NCI-H2171 (cell line): Measurements from ENCODE around the gene FBLN5.
"Not testable (repeated sequence)": the region's sequence is repeated elsewhere in the genome, so short reads cannot be mapped to it uniquely, and the experiment has no call there.

Source experiments
- DNase-seq: peaks from one replicate; lab custom pipeline; 2025; lab: John Stamatoyannopoulos, UW

FBLN5 gene

DNA sequence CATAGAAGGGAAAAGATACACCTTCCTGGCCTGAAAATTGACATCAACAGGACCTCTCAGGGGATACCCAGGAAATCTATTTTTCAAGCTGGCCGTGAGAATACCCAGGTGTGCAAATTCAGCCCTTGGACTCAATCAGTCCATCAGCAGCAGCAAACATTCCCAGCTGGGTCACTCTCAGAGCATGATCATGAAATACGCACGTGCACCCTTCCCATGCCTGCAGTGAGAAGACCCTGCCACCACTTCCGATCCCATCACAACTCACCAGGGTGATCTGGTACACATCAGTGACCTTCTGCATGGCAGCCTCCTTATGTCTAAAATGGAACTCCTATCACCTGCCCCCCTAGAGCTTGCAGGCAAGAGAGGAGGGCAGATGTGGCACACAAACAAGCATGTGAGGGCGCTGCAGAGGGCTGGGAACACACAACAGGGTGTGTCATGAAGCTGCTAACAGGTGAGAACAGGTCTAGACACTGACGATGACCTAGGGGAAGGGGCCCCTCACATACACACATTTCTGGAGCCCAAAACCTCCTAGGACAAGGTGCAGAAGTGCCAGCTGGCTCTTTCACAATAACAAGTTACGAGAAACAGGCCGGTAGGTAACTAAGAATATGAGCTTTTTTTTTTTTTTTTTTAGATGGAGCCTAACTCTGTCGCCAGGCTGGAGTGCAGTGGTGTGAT lies 42.4 kb downstream of the FBLN5 start:
- DNase-seq = no peak

DNA sequence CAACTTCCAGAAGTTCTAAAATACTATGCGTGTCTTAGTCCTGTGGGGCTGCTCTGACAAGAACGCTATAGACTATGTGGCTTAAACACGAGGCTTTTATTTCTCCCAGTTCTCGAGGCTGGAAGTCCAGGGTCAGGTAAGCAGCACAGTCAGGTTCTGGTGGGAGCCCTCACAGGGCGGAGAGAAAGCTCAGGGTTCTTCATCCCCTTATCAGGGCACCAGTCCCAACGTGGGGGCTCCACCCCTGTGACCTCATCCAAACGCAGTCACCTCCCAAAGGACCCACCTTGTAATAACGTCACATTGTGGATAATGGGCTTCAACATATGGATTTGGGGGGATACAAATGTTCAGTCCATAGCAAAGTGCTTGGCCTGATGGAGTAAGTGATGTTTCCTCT lies 43.0 kb downstream of the FBLN5 start:
- DNase-seq = no peak

DNA sequence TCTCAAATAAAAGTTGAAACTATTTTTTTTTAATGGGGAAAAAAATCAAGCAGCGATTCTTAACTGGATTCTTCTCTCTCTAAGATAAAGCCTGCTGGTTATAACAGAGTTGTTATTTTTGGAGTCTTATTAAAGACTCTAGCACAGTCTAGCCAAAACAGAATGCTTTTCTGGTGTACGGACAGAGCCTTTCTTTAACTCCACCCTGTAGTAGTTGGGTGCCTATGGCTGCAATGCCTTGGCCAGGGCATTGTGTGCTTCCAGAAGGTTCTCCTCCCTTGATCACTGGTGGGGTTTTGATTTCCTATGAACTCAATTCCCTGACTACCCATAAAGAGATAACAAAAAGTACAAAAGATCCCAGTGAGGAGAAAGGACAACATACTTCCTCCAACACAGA lies 44.4 kb downstream of the FBLN5 start:
- no peak for DNase-seq

DNA sequence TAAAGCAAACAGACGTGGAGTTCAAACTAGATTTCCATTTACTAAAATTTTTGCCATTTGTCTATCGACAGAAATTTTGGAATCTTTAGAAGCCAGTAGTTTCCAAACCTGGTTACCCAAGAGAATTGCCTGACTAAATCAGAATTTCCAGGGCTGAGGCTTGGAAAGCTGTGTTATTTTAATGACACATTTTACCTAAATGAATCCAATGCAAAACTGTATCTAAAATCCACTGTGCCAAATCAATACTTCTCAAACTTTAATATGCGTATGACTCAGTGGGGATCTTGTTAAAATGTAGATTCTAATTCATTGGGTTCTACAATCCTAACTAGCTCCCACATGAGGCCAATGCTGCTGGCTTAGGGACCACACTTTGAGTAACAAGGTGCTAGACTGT lies 45.2 kb downstream of the FBLN5 start:
- no peak for DNase-seq

DNA sequence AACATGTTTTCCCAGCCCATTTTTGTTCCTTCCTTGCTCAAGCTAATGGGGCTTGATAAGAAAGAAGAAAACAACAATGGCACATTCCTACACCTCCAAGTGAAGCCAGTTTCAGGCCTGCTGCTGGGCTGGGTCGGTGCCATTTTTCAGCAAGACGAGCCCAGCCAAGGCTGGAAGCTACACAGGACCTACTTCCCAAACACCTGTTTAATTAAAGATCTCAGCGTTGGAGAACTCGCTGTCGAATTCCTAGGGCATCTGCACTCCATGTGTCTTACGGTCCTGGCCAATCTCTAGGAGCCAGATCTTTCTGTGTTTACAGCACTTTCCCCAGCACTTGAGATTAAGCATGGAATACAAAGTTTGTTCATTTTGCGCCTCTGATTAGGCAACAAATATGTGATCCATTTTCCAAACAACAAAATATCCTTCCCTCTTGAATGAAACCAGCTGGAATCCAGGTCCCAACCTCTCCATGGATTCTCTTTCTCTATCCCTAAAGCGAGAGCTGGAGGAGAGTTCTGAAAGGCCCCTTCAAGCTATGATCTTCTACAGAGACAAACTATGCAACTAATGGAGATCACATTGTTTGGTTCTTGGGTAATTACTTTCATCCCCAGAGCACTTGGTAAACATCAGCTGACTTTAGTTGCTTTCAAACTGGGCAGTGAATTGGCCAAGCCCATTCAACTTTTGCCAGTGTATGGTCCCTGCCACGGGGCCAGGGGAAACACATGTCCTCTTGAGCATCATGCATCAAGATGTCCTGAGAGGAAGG lies 45.9 kb downstream of the FBLN5 start:
- DNase-seq = no peak

DNA sequence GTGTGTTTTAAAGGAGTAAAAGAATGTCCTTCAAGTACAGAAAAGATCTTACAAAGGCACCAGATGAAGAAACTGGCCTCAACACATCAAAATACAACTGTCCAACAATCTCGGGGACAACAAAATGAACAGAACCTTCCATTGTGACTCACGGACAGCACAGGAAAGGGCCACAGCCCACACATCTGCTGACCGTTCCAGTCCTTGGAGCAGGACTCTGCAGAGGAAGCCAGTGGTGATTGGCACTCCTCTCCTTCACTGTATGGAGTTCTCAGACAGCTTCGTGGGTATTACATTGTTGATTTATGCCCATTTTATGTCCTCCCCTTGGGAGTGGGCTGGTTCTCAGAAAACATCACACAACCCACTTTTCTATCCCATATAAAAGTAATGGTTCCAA lies 47.7 kb downstream of the FBLN5 start:
- DNase-seq = no peak

DNA sequence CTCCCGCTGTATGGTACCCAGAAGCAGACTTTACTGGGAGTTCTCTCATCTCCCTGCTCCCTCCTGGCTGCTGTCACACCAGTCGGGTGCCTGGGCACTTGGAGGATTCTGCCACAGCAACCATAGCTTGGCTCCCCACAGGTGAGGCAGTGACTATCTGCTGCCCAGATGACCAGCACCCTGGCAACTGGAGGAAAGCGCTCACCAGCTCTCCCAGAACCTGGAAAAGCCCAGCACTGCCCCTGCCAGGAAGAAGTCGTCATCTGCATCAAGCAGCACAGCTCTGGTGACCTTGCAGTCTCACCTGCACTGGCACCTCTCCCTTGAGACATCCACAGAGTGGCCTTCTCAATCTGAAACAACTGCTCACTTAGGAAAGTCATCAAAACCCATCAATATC lies 48.3 kb downstream of the FBLN5 start:
- no peak for DNase-seq

DNA sequence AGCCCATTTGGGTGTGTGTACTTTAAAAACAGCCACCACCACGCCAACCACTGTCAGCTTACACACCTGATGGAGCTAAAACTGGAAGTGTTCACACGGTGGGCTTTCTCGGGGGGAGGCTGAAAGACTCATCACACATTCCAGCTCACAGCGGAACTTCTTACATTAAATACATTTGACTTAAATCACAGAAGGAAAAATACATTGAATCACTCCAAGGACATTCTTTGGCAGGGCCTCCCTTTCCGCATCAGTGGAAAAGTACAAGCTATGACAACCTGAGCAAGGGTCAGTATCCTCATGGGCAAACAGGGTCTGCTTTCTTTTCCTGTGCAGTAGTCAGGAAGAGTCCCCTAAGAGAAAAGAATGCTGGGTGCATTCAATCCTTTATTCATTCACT lies 49.1 kb downstream of the FBLN5 start:
- DNase-seq = no peak

DNA sequence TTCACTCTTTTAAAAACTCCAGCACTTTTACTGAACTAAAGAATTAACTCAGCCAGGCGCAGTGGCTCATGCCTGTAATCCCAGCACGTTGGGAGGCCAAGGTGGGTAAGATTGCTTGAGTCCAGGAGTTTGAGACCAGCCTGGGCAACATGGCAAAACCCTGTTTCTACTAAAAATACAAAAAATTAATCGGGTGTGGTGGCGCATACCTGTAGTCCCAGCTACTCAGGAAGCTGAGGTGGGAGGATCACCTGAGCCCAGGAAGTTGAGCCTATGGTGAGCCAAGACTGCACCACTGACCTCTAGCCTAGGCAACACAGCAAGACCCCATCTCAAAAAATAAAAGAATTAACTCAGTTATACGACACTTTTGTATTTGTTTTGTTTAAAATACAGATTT lies 49.8 kb downstream of the FBLN5 start:
- DNase-seq = not testable (repeated sequence)

DNA sequence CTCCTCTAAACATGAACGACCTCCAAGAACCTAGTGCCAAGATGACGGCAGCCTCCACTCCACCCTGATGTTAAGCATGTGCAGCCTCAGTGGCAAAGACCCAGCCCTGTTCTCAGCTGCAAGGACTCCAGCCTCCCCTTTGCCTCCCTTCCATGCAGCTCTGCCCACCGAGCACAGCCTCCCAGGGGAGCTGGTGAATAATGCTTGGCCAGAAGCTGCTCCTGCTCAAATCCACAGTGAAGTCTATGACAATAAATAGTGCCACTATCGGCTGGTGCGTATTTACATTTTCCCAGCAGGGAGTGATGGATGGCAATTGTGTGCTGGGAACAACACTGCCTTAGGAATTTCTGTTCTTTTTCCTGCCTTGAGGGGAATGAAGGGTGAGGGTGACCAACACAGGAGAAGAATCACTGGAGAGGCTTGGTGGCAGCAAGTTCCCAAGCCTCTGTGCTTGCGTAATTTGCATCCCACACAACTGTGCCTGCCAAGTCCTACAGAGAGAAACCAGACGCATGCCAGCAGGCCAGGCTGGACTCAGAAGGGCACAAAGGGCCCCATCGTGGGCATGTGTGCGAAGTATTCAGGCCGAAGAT lies 50.3 kb downstream of the FBLN5 start:
- DNase-seq = no peak

DNA sequence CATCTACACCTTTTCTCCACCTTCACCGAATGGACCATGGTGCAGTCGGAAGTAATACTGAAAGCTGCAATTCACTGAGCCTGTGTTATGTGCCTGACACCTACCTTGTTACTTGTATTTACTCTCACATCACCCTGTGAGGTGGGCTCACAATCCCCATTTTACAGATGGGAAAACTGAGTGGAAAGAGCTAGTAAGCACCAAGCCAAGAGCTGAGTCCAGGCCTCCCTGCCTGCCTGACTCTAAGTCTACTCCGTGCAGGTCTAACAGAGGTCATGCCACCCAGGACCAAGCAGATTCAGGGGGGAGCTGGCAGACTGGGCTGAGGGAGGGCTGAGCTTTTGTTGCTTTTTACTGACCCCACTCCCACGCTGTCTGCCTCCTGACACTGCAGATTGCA lies 51.1 kb downstream of the FBLN5 start:
- no peak for DNase-seq

DNA sequence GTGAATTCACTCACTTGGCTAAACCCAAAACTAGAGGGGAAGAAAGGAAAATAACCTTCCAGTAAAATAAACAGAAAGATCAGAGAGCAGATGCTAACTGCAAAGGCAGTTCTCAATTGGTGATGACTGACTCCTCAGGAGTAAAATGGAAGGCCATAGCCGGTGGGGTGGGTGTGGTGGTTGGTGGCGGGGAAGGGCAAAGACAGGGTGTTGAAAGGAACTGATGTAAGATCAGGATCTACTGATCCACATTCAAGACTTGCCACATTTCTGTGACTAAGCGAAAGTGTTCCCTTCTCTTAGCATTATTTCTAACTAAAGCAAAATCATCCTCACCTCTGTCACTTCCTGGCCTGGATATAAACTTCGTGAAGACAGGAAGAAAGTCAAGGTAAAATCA lies 53.8 kb downstream of the FBLN5 start:
- no peak for DNase-seq

DNA sequence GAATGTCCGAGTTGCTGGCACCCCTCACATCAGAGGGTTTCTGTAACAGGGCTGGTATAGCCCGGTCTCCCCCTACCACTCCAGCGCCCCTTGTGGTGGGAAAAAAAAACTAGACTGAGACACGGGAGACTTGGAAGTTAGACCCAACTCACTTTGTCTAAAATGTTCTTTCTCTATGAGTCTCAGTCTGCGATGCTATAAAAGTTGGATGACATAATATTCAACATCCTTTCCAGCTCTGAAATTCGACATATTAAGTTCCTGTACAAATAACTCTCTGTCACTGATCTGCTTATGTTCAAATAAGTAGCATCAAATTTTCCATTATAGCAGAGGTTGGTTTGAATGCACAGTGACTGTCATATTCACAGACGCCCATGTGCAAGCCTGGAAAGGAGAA lies 54.5 kb downstream of the FBLN5 start:
- DNase-seq = no peak

DNA sequence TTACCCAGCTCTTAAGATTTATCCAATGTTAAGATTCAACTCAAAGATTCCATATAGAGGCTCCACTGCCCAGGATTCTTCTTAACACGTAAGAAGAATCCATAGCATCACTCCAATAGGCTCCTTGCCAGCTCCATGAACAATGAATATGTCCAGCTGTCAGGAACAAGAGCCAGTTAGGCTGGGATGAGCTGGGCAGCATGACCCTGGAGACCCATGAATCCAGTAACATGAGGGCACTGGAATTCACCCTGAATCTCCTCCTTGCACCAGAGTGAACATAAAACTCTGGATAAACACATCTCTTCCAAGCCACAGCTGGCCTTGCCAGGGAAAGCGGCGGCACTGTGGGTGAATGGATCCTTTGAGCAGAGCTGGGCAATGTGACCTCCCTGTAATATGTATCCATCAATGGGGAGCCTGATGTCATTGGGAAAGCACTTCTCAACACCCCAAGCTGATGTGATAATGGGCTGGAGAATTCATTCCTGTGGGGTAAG lies 55.7 kb downstream of the FBLN5 start:
- DNase-seq = no peak

DNA sequence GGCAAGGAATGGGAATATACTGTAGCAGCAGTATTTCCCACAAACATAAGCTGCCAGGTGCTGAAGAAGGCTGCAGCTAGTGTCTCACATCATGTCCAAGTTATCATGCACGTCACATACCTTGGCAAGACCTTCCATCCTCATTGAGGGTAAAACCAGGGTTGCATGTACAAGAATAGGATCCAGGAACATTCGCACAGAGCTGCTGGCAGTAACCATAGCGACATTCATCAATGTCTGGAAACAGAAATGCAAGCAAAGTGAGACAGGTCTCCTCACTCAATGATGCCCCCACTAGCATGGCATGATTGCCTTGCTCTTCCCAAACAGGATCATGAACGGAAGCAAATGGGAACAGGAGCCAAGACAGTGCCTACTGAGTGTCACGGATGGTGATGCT lies 56.4 kb downstream of the FBLN5 start:
- no peak for DNase-seq

DNA sequence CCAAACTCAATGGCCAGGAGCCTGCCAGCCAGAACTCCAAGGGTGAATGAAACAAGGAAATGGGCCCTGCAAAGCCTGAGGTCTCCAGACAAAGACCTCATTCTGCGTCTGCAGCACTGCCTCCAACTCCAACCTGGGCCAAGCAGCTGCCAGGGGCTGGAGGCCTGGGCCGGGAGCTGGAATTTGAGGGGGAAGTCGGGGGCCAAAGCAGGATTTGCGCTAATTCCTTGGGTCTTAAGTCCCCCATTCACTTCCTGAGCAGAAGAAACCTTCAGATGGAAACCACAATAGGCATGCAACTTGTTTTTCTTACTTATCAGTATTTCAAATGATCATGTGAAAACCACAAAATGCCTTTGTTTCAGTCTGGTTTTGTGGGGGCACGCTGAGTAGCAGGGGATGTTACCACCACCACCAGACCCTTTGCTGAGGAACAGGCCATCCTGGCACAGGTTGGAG lies 57.2 kb downstream of the FBLN5 start:
- DNase-seq = no peak

DNA sequence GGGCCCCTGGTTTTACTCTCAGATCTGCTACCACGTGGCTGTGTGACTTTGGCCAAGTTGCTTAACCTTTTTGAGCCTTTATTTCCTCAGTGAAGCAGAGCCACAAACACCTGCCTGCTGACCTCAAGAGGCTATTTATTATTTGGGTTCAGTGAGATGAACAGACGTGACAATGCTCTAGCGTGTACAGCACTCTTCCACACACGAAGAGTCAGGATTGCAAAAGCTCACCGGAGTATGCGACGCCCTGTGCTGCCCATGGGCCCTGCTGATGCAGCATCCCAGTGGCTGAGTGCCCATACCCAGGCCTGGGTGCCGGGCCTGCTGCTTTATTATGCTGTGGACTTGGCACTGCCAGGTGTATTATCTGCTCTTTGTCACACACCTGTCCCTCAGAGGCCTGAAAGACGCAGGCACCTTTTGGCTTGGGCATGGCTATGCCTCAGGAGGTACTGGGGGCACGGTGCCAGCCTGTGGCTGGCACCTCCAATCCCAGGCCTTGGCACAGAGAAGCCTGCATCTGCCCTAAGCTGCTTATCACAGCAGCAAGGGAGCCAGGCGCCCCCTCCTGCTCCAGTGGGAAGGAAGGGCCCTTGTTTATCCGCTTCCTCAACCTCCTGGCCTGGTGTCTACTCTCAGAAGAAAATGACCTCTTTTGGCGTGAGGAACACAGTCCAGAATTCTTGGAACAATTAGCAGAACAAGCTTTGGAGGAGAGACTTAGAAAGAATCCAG lies 57.9 kb downstream of the FBLN5 start:
- no peak for DNase-seq

DNA sequence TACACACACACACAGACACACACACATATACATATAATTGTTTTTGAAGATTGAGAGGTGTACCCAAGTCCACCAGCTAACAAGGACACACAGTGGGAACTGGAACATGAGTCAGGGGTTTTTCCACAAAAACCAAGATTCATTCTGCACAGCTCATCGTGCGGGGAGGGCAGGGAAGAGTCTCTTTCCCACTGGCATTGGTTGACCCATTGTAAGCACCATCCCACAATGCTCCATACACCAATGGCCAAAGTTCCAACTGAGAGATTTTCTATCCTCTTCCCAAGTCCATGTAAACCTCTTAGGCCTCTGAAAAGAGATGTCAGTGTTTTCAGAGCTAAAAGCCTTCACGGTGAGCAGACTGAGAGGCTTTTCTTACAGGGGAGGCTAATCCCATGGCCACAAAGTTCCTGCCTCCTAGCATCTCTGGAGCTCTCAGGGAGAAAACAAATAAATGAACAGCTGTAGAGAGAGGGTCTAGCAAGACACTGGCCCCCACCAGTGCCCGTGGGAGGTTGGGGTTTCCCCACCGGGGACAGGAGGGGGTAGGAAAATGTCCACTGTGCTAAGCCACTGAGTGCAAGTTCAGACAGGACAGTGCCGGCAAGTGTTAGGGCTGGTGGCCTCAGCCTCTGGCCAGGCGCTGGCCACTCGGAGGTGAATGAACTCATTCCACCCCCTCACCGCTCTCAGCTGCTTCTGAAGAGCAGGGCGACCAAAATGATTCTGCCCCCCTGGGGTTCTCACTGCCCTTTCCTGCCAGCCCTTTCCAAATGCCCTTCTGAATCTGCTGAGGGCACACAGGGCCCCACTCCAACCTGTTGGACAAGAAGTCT lies 58.6 kb downstream of the FBLN5 start:
- DNase-seq = no peak

DNA sequence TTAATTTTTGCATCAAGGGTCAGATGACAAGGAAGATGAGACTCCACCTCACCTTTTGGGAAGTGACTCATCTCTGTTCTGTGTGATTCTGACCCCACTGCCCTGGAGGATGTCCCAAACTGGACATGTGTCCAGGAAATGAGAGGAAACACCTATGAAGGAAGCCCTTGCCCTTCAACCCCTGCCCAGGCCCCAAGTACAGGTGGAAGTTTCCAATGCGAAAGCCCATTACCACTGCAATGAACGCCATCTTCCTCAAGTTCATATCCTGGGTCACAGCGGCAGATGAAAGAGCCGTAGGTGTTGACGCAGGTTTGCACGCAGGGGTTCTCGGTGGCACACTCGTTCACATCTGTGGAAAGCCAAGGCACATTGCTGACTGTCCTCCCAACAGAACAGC lies 60.5 kb downstream of the FBLN5 start:
- no peak for DNase-seq

DNA sequence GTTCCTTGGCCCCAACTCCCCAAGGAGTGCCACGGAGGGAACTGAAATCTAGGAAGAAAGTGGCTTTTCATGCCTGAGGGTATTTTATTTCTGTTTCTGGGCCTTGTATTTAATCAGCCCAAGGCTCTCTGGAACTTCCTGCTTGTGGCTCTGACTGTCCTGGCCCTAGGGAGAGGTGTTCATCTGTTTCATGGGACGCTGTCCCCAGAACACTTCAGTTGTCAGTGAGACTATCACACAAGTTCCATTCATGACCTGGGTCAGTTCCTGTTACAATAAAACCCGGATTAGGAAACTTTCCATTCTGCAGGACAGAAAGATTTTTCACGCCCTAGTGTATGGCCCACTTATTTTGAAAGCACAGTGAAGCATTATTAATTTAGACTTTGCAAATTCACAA lies 61.7 kb downstream of the FBLN5 start:
- no peak for DNase-seq

DNA sequence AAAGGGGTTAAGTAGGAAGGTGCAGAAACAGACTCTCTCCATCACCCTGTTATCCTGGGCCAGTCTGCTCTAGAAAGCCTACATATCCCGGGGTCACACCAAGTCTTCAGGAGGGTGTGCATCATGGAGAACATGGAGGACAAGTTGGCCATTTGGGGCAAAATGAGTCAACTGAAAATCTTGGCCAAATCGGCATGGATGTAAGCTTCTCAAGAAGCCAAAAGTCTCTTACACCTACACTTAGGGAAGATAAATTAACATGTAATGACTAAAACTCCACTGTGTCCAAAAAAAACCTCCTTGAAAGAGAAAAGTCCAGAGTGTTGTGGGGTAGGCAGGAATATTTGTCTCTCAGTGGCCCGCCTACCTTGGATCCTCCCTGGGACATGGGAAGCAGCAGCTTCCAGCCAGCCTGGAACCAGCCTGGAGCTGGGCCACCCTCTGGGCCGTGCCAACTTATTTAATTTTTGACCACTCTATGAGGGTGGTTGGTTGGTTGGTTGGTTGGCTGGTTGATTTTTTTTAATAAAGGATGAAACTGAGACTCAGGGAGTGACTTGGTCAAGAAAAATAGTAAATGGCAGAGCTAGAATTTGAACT lies 62.3 kb downstream of the FBLN5 start:
- DNase-seq = no peak
